ENCODE measurements around the gene SLC6A17.

Gene SLC6A17

DNA sequence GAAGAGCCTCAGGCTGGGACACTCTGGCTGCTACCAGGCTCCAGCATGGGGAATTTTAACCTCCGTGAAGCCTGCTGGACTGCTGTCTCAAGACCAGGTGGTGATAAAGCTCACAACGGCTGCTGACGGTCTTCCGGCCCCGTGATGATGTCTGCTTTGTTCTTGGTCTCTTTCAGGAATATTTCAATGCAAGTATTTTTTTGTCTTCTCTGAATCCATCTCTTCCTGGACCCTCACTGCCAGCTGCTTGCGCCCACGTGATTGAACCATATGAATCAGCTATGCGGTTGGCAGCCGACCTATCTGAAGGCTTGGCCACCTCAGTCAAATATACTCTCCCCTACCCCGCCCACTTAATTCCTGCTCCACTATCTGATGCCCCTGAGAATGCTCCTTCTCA, 14.6 kb upstream of the SLC6A17 start:
- no peak for DNase-seq (ENCODE audit: low read depth)

DNA sequence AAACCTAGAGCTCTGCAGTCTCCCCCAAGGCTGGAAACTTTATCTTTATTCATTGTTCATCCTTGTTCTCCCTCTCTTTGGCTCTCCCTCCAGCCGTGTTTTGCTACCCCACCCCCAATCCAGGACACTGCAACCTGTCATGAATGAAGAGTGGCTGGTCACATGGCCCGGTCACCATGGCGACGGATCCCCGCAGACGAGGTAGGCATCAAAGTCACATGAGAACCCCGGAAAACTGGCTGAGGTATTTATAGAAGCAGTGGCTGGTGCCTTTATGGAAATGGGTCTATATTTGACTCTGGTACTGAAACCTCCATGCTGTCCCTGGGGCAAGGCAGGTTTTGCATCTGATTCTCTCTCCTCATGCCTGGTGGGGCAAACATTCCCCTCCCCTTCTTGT, 13.4 kb upstream of the SLC6A17 start:
- DNase-seq (ENCODE audit: low read depth) = no peak

DNA sequence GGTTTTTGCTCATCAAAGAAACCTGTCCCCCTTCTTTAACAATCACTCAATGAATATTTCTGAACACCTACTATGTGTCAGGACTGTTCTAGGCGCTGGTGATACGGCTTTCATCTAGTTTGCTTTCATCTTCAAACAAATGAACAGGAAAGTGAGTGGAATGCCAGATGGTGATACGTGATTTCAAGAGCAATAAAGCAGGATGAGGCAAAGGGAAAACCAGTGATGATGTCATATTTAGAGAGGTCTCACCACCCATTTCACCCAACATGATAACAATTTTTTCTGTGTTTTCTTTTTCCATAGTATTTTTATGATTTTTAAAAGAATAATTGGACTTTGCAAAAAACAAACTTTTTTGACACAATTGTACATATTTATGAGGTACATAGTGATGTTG, 11.3 kb upstream of the SLC6A17 start:
- DNase-seq (ENCODE audit: low read depth) = no peak

DNA sequence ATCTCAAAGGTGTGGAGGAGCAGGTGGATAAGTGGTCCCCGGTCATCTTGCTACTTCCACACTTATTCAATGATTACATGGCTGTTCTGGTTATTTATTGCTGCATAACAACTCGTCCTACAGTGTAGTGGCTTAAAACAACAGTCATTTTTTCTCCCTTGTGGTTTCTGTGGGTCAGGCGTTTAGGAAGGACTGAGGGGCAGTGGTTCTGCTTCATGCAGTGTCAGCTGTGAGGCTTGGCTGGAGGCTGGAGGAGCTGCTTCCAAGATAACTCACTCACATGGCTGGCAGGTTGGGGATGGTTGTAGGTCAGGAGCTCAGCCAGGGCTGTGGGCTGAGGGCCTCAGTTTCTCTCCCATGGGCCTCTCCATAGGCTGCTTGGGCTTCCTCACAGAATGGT, 5.9 kb upstream of the SLC6A17 start:
- no peak for DNase-seq (ENCODE audit: low read depth)

DNA sequence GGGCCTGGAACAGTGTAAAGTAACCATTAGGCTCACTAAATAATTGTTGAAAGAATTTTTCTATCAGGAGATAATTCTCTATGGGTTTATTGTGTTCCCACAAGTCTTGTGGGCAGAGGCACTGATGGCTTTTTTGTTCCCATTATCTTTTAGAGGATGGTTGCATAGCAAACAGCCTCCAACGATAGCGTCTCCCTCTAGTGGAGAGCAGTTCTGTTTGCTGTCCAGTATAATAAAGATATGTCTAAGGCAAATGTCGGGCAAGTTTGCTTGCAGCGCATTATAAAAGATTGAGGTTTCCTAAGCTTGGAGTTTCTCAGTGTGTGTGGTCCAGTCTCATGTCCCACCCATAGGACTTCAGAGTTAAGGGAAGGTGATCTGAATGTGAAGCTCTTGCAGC, 1.3 kb upstream of the SLC6A17 start:
- no peak for DNase-seq (ENCODE audit: low read depth)

DNA sequence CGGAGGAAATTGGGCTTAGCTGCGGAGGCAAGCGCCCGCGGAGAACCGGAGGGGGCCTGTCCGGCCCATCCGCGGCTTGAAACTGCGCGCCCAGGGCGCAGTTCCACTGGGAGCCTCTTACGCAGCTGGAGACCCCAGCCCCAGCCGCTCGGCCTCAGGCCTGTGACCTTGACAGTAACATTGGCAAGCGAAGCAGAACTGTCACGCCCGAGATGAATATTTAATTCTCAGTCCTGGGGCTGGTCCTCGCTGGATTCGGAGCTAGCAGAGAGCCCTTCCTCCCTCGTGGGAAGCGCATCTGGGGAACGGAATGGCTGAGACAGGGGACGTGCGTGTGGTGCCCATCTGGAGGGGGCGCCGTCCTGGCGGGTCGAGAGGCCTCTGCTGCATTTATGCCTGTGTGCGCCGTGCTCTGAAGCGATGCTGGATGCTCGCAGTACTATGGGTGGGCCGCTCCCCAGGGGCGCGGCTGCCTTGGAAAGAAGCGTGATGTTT, 928 bp downstream of the SLC6A17 start:
- DNase-seq (ENCODE audit: low read depth) = no peak

- DNase-seq (ENCODE audit: low read depth) = peak; percentile 36
Measured at GRCh38 chr1:110152133-110152785, 2.0 kb downstream of the SLC6A17 start.

GRCh38 chr1:110153407-110153950, 3.2 kb downstream of the SLC6A17 start:
- no peak for DNase-seq (ENCODE audit: low read depth)

DNA sequence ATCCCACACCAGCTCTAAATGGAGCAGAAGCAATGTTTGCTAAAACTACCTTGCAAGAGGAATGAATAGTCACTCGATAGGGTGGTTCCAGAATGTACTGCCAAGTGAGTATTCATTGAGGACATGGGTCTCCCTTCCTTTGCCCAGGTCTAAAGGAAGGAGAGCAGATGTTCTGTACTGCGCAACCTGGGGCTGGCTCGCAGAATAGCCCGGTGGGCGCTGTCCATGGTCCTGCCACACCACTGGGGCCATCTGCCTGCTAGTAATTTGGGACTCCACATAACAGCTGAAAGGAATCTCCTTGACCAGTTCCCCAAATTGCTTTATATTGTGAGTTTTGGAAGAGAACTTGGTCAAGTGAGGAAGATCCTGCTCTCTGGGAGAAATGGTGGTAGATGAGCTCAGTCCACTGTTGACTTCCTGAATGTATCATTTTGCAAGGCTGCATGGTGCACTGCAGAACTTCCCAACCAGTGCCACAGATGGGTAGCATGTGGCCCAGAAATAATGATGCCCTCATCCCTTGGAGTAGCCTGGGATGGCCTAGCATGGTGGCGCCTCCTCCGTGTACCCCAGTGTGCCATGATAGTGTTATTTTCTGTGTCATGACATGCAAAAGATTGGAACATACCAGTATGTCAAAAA, 5.7 kb downstream of the SLC6A17 start:
- peak; percentile 23 for DNase-seq (ENCODE audit: low read depth)

DNA sequence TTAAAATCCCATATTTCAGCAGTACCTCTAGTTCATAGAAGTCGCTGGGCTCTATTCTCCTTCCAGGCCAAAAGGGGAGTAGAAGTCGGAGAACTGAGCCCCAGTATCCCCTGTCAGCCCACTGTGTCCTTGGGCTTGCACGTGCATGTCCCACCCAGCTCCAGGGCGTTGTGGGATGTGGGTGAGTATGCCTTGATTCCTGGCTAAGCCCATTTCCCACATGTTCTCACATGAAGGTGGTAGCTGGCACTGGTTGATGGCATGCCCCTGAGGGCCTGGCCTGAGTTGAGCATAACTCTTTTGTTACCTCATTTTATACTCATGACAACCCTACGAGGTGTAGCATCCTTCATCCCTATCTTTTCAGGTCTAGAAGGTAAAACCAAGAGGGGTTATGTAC, 8.0 kb downstream of the SLC6A17 start:
- no peak for DNase-seq (ENCODE audit: low read depth)

DNA sequence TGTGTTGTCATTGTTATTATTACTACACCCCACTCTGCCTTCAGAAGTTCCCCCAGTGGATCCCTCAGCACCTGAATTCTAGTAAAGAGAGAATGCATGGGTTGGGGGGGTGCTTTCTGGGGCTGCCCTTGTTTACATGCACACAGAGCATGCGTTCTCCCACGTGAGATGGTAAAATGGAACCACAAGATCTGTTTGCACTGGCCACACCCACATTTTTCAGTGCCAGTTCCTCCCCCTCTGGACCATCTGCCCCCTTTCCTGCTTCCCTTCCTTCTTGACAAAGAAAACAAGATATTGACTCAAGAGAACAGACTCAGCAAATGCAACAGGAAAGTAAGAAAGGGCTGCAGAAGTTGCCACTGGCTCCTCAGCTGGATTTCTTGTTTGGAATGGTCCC, 8.9 kb downstream of the SLC6A17 start:
- no peak for DNase-seq (ENCODE audit: low read depth)

DNA sequence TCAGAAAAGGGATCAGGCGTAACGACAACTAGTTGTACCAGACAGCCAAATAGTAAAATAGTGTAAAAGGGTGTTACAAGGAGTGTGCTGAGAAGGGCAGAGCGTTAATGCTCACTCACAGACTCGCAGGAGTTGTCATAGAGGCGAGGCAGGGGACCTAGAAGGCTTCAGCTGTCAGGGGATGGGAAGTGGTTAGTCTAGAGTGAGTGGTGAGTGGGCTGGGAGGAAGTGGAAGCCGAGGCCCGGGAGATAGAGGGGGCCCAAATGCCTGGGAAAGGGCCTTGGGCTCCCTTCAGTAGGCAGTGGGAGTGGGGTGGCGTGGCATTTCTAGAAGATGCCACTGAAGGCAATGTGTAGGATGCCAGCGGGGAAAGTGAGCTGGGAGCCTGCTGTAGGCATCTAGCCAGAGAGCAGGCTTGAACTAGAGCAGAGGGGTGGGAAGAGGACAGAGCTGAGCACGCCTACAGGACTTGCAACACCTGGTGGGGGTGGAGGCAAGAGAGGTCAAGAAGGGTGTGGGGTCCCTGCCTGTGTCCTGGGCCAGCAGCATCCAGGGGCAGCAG, 10.3 kb downstream of the SLC6A17 start:
- DNase-seq (ENCODE audit: low read depth) = no peak

GRCh38 chr1:110161165-110161564, 10.9 kb downstream of the SLC6A17 start:
- no peak for DNase-seq (ENCODE audit: low read depth)

- no peak for DNase-seq (ENCODE audit: low read depth)
Measured at GRCh38 chr1:110161849-110162248, 11.6 kb downstream of the SLC6A17 start.

DNA sequence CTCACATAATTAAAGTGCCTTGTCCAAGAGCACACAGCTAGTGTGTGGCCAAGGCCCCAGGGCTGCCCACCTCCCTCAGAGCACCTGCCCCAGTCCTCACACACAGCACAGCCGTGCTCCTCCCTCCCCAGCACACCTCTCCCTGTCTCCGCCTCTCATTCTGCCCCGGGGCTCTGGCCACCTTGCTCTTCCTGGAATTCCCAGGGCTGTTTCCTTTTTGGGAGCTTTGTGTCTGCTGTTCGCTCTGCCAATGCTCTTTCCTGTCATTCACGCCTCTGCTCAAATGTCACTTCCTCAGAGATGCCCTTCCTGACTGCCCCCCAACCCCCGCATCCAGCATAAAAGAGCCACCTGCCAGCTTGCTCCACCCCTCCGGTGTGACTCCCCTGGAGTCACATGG, 13.3 kb downstream of the SLC6A17 start:
- no peak for DNase-seq (ENCODE audit: low read depth)

GRCh38 chr1:110164725-110165350, 14.5 kb downstream of the SLC6A17 start:
- DNase-seq (ENCODE audit: low read depth) = no peak

GRCh38 chr1:110165761-110166231, 15.5 kb downstream of the SLC6A17 start:
- no peak for DNase-seq (ENCODE audit: low read depth)

DNA sequence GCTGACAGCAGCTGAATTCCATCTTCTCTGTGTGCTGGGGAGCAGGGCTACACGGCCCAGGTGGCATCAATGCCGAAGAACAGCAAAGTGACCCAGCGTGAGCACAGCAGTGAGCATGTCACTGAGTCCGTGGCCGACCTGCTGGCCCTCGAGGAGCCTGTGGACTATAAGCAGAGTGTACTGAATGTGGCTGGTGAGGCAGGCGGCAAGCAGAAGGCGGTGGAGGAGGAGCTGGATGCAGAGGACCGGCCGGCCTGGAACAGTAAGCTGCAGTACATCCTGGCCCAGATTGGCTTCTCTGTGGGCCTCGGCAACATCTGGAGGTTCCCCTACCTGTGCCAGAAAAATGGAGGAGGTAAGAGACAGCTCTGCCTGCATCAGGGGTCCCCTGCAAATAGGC, 16.6 kb downstream of the SLC6A17 start:
- DNase-seq (ENCODE audit: low read depth) = no peak

DNA sequence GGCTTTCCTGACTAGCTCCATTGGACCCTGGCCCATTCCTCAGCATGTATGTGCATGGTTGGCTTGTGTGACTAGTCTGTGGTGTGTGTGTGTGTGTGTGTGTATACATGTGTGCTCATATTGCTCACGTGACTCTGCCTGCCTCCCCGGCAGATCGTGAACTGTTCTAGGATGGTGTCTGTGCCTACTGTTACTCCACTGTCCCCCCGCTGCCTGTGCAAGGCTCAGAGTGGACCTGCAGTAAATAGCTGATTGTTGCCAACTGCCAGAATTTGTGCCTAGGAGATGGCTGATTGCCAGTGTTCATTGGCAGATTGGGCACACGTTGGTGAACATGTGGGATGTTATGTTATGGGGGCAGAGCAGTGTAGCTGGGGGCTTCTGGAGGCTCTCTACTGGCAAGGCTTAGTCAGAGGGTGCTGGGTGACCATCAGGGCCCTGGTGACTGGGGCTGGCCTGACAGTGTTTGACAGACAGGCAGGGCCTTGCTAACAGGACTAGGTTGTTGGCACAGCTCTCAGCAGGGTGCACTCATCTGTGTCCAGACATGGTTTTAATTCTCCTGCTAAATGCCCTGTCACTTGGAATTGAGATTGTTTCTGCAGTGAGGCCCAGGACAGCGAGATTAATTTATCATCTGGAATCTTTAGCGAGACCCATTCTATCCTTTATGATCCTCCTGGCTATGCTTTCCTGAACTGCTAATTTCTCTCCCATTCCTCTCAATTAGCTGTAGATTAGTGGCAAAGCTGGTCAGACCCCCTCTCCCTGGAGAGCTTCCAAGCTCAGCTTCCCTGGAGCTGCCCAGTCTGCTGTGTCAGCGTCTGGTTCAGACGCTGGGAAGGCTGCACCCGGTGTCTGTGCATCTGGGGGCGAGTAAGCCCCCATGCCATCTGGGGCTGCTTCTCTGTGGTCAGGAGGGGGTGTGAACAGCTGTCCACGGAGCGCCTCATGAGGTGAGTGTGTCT, 20.8 kb downstream of the SLC6A17 start:
- DNase-seq (ENCODE audit: low read depth) = no peak

DNA sequence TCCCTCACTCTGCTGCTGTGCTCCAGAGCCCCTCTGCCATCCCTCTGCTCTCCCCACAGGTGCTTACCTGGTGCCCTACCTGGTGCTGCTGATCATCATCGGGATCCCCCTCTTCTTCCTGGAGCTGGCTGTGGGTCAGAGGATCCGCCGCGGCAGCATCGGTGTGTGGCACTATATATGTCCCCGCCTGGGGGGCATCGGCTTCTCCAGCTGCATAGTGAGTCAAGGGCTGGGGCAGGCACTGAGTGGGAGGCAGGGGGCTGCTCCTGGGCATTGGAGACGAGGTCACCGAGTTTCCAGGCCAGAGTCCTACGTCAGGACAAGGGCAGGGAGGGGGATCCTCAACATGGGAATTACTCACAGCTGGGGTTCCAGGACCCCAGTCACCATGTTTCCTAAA, 21.7 kb downstream of the SLC6A17 start:
- no peak for DNase-seq (ENCODE audit: low read depth)

- no peak for DNase-seq (ENCODE audit: low read depth)
Measured at GRCh38 chr1:110173466-110174105, 23.3 kb downstream of the SLC6A17 start.
